ENCODE results near the gene THRSP.

- TF ChIP-seq CTCF (IDR thresholded peaks at IDR 0.05; ENCODE audit: insufficient read depth, low read length): peak; percentile 96
- peak; percentile 51; the same call in 1 of the 2 replicates for TF ChIP-seq POLR2AphosphoS5 (IDR thresholded peaks at IDR 0.05; ENCODE audit: low read depth)
Measured at GRCh38 chr11:78045851-78046485, 17.7 kb upstream of the THRSP start.
